Stimulated activated CD4-positive, alpha-beta T cell treated with anti-CD3 and anti-CD28 coated beads, Interleukin-4, amount 100 ng/mL, for 4 hours (primary cell): ENCODE results near the gene KANSL2.
"Not testable (repeated sequence)": the region's sequence is repeated elsewhere in the genome, so short reads cannot be mapped to it uniquely, and the experiment has no call there.

Experiments
- DNase-seq, 2 experiments: peaks; one replicate each; pipeline ENCODE4 v3.0.0-alpha.2; 2020

Gene KANSL2, protein sequence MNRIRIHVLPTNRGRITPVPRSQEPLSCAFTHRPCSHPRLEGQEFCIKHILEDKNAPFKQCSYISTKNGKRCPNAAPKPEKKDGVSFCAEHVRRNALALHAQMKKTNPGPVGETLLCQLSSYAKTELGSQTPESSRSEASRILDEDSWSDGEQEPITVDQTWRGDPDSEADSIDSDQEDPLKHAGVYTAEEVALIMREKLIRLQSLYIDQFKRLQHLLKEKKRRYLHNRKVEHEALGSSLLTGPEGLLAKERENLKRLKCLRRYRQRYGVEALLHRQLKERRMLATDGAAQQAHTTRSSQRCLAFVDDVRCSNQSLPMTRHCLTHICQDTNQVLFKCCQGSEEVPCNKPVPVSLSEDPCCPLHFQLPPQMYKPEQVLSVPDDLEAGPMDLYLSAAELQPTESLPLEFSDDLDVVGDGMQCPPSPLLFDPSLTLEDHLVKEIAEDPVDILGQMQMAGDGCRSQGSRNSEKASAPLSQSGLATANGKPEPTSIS

DNA sequence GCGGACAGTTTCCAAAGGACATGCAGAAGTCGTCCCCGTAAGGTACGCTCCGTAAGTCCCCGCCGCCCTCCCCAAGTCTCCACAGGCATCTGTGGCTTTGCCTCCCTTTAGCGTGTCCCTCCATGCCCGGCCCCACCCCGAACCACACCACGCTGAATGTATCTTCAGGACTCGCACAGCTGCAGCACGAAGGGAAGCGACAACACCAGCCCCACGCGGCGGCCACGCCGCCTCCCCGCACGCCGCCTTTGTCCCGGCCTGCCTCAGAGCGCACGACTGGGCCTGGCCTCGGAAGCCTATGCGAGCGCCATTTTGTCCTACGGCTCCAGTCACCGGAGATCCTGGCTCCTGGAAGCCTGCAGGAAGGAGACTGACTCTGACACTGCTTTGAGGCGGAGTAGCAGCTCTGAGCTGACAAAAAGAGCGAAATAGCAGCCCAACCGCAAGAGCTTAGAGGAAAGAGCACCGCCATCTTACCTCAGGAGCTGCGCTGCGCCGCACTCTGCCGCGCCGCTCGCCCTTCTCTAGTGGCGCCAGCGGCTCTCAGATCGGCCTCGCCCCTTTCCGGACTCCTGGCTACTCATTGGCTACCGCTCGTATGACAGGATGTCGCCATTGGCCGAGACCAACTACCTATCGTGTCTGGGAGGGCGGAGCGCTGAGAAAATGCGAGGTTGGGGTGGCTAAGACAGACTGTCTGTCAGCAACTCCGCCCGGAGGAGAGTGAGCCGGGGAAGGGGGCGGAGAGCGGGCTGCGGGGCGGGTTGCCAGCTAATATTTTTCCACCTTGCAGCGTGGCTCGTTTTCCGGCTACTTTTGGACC, at the start of gene KANSL2:
KANSL2 (minus strand) TSS at position 529 of the 823 bp plus-strand sequence. CDS start 606 bp downstream, outside the sequence.
- peak; percentile 93 to 98 for DNase-seq

DNA sequence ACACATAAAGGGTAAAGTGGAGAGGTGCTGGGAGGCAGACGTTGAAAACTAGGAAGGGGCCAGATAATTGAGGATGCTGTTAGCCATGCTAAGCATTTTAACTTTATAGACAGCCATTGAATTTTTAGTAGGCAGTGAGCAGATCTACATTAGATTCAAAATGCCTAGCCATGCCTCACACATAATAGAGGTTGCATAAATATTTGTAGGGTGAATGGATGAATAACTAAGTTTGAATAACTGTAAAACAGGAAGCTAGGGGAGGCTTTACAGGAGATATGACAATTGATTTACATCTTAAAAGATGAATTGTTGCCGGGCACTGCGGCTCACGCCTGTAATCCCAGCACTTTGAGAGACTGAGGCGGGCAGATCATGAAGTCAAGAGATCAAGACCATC, 46.8 kb upstream of the KANSL2 start:
- no peak for DNase-seq

GRCh38 chr12:48720737-48721136, 38.7 kb upstream of the KANSL2 start:
- DNase-seq: not testable (repeated sequence)

DNA sequence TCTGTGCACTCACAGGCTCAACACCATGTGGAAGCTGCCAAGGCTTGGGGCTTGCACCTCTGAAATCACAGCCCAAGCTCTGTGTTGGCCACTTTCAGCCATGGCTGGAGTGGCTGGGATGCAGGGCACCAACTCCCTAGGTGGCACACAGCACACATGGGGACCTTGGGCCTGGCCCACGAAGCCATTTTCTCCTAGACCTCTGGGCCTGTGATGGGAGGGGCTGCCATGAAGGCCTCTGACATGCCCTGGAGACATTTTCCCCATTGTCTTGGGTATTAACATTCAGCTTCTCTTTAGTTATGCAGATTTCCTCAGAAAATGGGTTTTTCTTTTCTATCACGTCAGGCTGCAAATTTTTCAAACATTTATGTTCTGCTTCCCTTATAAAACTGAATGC, 38.1 kb upstream of the KANSL2 start:
- not testable (repeated sequence) for DNase-seq

DNA sequence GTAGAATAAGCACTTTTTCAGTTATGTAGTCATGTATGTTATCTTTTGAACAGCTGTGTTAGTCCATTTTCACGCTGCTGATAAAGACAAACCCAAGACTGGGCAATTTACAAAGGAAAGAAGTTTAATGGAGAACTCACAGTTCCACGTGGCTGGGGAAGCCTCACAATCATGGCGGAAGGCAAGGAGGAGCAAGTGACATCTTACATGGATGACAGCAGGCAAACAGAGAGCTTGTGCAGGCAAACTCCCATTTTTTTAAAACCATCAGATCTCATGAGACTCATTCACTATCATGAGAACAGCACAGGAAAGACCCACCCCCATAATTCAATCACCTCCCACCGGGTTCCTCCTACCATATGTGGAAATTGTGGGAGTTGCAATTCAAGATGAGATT, 37.0 kb upstream of the KANSL2 start:
- not testable (repeated sequence) for DNase-seq

- no peak for DNase-seq
These were observed 35.2 kb upstream of the KANSL2 start for GRCh38 chr12:48717252-48717695.

DNA sequence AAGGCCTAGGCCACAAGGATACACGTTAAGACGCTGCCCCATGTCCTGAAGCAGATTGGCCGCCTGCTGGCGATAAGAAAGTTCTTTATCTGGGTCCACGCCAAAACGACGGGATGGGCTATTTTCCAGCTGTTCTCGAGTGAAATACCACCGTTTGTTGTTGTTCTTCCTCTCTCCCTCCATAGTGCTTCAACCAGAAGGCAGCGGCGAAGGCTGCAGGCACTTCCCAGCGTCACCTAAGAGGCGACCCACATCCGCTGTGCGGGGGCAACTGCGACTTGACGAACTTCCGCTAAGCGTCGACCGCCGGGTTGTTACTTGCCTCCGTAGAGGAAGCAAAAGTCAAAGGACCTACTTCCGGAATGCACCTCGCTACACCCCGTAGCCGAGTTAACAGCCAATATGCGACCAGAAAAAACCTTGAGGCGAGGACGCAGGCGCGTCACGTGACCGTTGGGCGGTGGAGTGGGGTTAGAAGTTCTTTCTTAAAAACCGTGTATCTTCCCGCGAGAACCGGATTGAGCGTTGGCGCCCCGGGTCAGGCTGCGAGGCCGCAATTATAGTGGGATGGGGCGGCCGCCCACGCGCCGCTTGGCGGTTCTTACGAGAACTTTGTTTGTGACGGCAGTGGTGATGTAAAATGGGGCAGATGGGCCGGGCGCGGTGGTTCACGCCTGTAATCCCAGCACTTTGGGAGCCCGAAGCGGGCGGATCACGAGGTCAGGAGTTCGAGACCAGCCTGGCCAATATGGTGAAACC, 34.6 kb upstream of the KANSL2 start, which contains the start of gene CCNT1:
CCNT1 (minus strand) TSS at position 215 of the 759 bp plus-strand sequence; CDS start at position 183, 32 bp downstream.
- DNase-seq: peak; percentile 95 to 100

GRCh38 chr12:48716168-48716492, 34.1 kb upstream of the KANSL2 start:
- no peak for DNase-seq

DNA sequence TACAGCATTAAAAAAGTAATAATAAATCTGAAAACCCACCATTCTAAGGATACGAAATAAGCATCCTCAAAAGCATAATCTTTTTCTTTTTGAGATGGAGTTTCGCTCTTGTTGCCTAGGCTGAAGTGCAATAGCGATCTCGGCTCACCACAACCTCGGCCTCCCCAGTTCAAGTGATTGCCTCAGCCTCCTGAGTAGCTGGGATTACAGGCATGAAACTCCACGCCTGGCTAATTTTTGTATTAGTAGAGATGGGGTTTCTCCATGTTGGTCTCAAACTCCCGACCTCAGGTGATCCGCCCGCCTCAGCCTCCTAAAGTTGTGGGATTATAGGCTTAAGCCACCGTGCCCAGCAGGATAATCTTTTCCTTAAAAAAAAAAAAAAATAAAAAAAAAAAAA, 30.2 kb upstream of the KANSL2 start:
- no peak for DNase-seq

DNA sequence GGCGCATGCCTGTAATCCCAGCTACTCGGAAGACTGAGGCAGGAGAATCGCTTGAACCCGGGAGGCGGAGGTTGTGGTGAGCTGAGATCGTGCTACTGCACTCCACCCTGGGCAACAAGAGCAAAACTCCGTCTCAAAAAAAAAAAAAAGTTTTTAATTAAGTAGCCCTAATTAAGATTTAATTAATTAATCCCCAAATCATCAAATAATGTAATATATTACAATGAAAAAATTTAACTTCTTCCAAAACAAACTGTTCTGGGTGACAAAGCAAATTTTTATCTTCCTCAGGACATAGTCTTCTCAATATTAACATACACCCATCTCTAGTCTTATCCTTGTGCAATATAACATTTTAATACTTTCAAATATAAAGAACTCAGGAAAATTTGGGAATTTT, 16.8 kb upstream of the KANSL2 start:
- DNase-seq: not testable (repeated sequence)

GRCh38 chr12:48696626-48697025, 14.6 kb upstream of the KANSL2 start:
- no peak for DNase-seq

DNA sequence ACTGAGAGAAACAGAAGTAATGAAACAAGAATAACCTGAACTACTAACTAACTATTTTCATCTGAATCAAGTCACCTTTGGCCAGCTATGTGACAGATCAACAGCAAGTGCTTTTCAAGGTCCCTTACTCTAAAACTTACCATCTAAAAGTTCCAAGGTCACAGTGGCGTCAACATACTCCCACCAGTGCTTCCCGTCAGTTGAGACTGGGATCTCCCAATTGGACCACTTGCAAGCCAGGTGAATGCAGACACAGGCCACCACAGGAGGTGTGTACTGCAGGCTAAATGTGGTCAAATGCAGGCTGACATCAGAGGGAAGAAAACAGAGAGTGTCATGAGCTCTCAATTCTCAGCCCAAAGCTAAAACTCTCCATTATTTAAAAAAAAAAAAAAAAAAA, 13.8 kb upstream of the KANSL2 start:
- no peak for DNase-seq

- DNase-seq: no peak
These were observed 12.0 kb upstream of the KANSL2 start for GRCh38 chr12:48694038-48694437.

DNA sequence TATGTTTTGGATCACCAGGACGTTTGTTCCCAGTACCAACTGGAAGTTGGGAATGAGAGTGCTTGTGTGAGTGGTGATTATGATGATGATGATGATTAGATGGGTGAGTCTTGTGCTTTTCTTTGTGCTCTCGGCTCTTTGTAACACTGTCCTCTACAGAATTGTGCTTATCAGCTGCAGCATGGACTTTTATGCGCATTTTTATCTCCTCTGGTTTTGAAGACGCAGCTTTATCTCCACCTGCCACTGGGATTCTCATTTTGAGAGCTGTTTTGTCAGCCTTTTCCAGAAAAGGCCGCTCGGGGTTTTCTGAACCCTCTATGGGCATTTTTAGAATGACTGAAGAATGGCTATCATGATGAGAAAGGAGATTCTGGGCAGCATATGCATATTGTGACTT, 11.5 kb upstream of the KANSL2 start:
- no peak for DNase-seq

DNA sequence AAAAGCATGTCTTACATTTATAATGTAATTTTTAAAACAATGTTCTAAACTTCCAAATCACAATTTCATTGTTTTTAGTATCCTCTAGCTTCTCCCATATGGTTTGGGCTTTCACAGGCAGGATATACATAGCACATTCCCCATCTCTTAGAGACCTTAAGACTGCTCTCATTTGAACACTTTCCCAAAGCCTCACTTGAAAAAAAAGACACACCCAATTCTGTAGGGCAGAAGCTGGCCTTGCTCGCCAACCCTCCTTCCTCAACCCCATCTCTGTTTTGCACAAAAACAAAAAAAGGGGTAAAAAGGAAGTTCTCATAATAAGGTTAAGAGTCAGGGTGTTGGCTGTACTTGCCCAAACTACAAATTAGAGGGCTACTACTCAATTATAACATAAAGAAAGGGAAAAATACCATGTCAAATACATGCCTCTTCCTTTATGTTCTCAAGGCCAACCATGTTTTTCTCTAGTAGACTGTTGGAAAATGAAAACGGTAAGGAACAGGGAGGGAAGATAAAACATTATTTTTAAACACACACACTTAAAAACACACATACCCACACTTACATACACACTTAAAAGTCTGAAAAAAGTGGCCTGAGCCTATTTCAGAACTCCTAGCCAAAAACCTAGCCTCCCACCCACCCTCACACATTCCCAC, 9.9 kb upstream of the KANSL2 start:
- no peak for DNase-seq

DNA sequence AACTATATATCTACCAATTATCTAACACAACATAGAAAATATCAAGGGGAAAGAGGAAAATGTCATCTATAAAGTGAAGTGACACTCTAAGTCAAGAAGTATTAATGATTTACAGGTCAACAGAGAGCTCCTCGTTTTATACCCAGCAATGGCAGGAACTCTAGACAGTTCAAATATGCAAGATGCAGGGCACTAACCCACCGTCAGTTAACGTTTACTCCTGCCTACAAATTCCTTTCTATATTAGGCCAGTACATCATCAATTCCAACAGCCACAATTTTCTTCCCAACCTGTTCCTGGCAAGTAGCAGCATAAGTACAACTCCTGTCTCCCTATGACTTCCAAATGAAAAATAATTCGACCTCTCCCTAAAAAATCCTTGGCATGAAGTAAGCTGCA, 9.0 kb upstream of the KANSL2 start:
- DNase-seq: no peak

- DNase-seq: no peak
These were observed 8.4 kb upstream of the KANSL2 start for GRCh38 chr12:48690436-48690835.

GRCh38 chr12:48688836-48689235, 6.8 kb upstream of the KANSL2 start:
- DNase-seq: no peak

- no peak for DNase-seq
These were observed 5.6 kb upstream of the KANSL2 start for GRCh38 chr12:48687592-48687991.

GRCh38 chr12:48686615-48687334, 4.7 kb upstream of the KANSL2 start:
- DNase-seq: no peak

DNA sequence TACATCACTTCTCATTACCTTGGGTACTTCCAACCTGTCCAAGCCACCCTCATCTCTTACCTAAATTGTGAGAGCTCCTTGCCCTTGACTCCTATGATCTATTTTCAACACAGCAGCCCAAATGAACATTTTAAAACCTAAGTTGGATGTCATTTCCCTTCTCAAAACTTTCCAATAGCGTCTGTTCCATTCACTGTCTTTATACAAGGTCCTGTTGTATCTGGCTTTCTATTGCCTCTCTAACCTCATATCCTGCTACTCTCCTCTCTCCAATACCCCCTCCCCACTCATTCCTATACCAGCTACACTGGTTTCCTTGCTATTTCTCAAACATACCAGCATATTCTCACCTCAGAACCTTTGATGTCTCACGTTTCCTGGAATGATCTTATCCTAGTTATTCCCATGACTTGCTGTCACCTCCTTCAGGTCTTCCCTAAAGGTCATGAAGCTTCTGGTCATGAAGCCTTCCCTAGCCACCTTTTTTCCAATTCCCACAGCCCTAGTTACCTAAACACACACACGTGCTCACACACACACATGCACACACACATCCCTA, 4.1 kb upstream of the KANSL2 start:
- DNase-seq: no peak
